HL-60 (cell line): ENCODE results near the gene PANX2.

Experiments
- DNase-seq, 2 experiments: peaks; one replicate each; pipeline ENCODE4 v3.0.0-alpha.2; 2010 to 2020; ENCODE audit warnings: low read depth in 1 of 2, low spot score in 1 of 2
- H3K27ac ChIP-seq: fragments of 250-450 bp; sonication (Bioruptor Pico); replicated peaks from 2 replicates; pipeline ENCODE4 v1.5.1; 2020; ENCODE audit warnings: mild to moderate bottlenecking, moderate library complexity
- H3K27me3 ChIP-seq: fragments of 250-450 bp; sonication (Bioruptor Pico); 2 replicates; pipeline ENCODE4 v1.5.1; 2021; ENCODE audit warnings: mild to moderate bottlenecking, moderate library complexity; ENCODE audit not compliant: insufficient read depth, poor library complexity, severe bottlenecking
- H3K4me3 ChIP-seq: replicated peaks from 2 replicates; pipeline ENCODE4 v1.5.1; 2011; ENCODE audit warnings: mild to moderate bottlenecking, control low read depth, low read length; ENCODE audit not compliant: insufficient read depth
- GABPA ChIP-seq: IDR thresholded peaks from 2 replicates; pipeline ENCODE4 v1.6.1; 2012; ENCODE audit warnings: low read depth
- POLR2AphosphoS5 ChIP-seq: IDR thresholded peaks from 2 replicates; pipeline ENCODE4 v1.6.1; 2012; ENCODE audit warnings: low read depth
- SPI1 ChIP-seq: IDR thresholded peaks from 2 replicates; pipeline ENCODE4 v1.6.1; 2012; ENCODE audit warnings: low read depth, mild to moderate bottlenecking, borderline replicate concordance
- TF ChIP-seq, protein P1 (sequence below): IDR thresholded peaks from one replicate; pipeline ENCODE4 v1.5.1; 2011; ENCODE audit warnings: low read length, control low read depth, inconsistent platforms; ENCODE audit not compliant: insufficient read depth
- TF ChIP-seq, protein P2 (sequence below): IDR thresholded peaks from 2 replicates; pipeline ENCODE4 v1.6.1; 2012; ENCODE audit warnings: low read depth; ENCODE audit not compliant: insufficient replicate concordance

PANX2 gene

DNA sequence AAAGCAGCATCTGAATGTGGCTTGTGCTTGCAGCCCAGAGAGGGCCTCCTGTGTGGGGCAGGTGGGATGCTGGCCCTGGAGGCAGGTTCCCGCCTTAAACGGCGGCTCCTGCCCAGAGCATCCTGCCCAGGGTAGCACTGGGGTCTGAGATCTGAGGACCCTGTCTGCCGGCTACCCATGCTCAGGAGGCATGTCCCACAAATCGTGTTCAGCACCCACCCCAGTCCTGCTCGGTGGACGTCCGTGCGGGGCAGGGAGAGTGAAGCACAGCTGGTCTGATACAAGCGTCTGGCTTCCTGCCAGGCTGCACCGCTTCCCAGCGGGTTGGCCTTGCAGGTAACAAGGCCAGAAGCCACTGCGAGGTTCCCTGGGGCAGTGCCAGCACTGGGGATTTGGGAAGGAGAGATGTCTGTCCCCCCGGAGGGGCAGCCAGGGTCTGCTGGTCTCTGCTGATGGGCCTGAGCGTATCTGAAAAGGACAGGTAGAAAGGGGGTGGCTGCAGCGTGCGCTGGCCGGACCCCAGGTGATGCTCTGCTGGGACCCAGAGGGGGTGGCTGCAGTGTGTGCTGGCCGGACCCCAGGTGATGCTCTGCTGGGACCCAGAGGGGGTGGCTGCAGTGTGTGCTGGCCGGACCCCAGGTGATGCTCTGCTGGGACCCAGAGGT lies 18.8 kb downstream of the PANX2 start:
- Histone ChIP-seq H3K27ac (peak overlapping the region; percentile 97), H3K4me3 (peak overlapping the region; percentile 38), H3K27me3 (no peaks in the 10 kb centered on the region)
- DNase-seq: no peak
- no peak; the same call in 1 of the 2 replicates for TF ChIP-seq POLR2AphosphoS5
- TF ChIP-seq, protein P1, sequence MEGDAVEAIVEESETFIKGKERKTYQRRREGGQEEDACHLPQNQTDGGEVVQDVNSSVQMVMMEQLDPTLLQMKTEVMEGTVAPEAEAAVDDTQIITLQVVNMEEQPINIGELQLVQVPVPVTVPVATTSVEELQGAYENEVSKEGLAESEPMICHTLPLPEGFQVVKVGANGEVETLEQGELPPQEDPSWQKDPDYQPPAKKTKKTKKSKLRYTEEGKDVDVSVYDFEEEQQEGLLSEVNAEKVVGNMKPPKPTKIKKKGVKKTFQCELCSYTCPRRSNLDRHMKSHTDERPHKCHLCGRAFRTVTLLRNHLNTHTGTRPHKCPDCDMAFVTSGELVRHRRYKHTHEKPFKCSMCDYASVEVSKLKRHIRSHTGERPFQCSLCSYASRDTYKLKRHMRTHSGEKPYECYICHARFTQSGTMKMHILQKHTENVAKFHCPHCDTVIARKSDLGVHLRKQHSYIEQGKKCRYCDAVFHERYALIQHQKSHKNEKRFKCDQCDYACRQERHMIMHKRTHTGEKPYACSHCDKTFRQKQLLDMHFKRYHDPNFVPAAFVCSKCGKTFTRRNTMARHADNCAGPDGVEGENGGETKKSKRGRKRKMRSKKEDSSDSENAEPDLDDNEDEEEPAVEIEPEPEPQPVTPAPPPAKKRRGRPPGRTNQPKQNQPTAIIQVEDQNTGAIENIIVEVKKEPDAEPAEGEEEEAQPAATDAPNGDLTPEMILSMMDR: no peak

DNA sequence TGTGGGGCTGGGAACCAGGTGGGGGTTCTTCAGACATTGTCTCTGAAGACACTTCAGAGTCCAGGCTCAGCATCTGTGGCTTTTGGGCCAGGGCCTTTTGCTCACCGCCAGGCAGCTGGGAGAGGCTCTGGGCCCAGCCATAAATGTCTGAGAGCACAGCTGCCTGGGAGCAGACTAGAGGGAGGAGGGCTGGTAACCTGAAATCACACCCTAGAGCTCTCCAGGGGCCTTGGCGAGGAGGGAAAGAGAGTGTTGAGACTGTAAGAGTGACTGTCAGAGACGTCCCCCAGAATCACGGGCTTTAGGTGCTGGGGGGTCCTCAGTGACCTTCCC lies 19.3 kb downstream of the PANX2 start:
- Histone ChIP-seq H3K27ac (peak overlapping the region; percentile 97), H3K4me3 (peak overlapping the region; percentile 38), H3K27me3 (no peaks in the 10 kb centered on the region)
- no peak for DNase-seq
- no peak for TF ChIP-seq POLR2AphosphoS5
- TF ChIP-seq GABPA: no peak
- no peak for TF ChIP-seq SPI1
- TF ChIP-seq, protein P2, sequence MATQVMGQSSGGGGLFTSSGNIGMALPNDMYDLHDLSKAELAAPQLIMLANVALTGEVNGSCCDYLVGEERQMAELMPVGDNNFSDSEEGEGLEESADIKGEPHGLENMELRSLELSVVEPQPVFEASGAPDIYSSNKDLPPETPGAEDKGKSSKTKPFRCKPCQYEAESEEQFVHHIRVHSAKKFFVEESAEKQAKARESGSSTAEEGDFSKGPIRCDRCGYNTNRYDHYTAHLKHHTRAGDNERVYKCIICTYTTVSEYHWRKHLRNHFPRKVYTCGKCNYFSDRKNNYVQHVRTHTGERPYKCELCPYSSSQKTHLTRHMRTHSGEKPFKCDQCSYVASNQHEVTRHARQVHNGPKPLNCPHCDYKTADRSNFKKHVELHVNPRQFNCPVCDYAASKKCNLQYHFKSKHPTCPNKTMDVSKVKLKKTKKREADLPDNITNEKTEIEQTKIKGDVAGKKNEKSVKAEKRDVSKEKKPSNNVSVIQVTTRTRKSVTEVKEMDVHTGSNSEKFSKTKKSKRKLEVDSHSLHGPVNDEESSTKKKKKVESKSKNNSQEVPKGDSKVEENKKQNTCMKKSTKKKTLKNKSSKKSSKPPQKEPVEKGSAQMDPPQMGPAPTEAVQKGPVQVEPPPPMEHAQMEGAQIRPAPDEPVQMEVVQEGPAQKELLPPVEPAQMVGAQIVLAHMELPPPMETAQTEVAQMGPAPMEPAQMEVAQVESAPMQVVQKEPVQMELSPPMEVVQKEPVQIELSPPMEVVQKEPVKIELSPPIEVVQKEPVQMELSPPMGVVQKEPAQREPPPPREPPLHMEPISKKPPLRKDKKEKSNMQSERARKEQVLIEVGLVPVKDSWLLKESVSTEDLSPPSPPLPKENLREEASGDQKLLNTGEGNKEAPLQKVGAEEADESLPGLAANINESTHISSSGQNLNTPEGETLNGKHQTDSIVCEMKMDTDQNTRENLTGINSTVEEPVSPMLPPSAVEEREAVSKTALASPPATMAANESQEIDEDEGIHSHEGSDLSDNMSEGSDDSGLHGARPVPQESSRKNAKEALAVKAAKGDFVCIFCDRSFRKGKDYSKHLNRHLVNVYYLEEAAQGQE: no peak
- TF ChIP-seq, protein P1: no peak

DNA sequence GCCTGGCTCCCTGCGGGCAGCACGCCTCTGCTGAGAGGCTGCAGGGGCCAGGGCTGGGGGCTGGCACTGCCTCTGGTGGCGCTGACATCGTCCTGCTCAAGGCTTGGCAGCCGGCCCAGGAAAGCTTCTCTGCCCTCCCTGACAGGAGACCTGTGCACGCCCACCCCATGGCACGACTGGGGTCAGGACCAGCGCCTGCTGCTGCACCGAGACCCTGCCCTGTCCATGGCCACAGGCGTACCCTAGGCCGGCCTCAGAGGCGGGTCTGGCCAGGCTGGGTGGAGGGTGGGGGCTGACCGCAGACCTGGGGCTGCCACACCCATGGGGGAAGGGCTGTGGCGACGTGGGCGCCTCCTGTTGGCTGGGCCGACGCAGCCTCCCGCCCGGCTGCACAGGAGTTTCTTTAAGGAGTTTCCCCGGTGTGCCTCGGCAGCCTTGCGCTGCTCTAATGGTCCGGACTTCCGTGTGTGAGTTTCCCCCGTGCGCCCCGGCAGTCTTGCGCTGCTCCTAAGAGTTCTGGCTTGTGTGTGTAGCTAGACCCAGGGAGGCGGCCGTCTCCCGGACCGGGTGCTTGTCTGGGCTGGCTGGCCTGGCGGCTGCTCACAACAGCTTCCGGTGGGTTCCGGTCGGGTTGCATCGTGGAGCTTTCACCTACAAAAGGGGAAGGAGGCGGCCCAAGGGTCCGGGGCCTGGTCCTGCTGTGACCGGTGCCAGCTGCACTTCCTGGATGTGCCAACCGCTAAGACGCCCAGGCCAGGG lies 19.8 kb downstream of the PANX2 start:
- Histone ChIP-seq H3K27ac (peak overlapping the region; percentile 97), H3K27me3 (no peaks in the 10 kb centered on the region), H3K4me3 (peak overlapping the region; percentile 38)
- DNase-seq: peak; percentile 89 to 95
- TF ChIP-seq SPI1 (0 out of 2 replicates have a peak, but pooled peaks have one; percentile 45), POLR2AphosphoS5 (no peak; the same call in none of the 2 replicates), GABPA (peak; percentile 57; the same call in 1 of the 2 replicates)
- TF ChIP-seq, protein P2: peak; percentile 21
- TF ChIP-seq, protein P1: peak; percentile 14
